GM23338 (cell line): ENCODE data around the gene TMEM214.

ENCODE experiments used
- CREB1 ChIP-seq: fragments of 250-450 bp; sonication (Bioruptor Pico); IDR thresholded peaks from 2 replicates; pipeline ENCODE4 v1.5.0; 2020; ENCODE audit warnings: low read depth, mild to moderate bottlenecking, moderate library complexity
- EZH2 ChIP-seq: fragments of 200-600 bp; sonication (generic); IDR thresholded peaks from one replicate; pipeline ENCODE4 v1.8.0; 2017; ENCODE audit warnings: antibody characterized with exemption, mild to moderate bottlenecking, low read depth; ENCODE audit not compliant: unreplicated experiment
- NANOG ChIP-seq: IDR thresholded peaks from 2 replicates; pipeline ENCODE4 v1.6.1; 2016; ENCODE audit warnings: antibody characterized with exemption, borderline replicate concordance
- POLR2AphosphoS5 ChIP-seq: IDR thresholded peaks from 2 replicates; pipeline ENCODE4 v1.6.1; 2016; ENCODE audit warnings: antibody characterized with exemption, low read depth
- ZNF114 ChIP-seq: fragments of 250-450 bp; sonication (Bioruptor Pico); IDR thresholded peaks from 2 replicates; pipeline ENCODE4 v1.5.0; 2020; ENCODE audit warnings: mild to moderate bottlenecking, moderate library complexity
- ZNF331 ChIP-seq: fragments of 250-450 bp; sonication (Bioruptor Pico); IDR thresholded peaks from 2 replicates; pipeline ENCODE4 v1.5.0; 2020; ENCODE audit warnings: low read depth, mild to moderate bottlenecking, moderate library complexity
- TF ChIP-seq, protein P1 (sequence below): IDR thresholded peaks from one replicate; pipeline ENCODE4 v1.6.1; 2018; ENCODE audit warnings: antibody characterized with exemption; ENCODE audit not compliant: unreplicated experiment
- TF ChIP-seq, protein P2 (sequence below), 2 experiments: fragments of 200-600 bp in 1 of 2; sonication (generic) in 1 of 2; conservative IDR thresholded peaks; 2 replicates each; pipeline versions ENCODE4 v1.5.1 to v1.6.1; 2016 to 2017; ENCODE audit warnings: antibody characterized with exemption in 2 of 2, low read depth in 2 of 2, mild to moderate bottlenecking in 2 of 2, moderate library complexity in 1 of 2
- TF ChIP-seq, protein P3 (sequence below): fragments of 250-450 bp; sonication (Bioruptor Pico); IDR thresholded peaks from 2 replicates; pipeline ENCODE4 v1.5.0; 2020; ENCODE audit warnings: mild to moderate bottlenecking, moderate library complexity

DNA sequence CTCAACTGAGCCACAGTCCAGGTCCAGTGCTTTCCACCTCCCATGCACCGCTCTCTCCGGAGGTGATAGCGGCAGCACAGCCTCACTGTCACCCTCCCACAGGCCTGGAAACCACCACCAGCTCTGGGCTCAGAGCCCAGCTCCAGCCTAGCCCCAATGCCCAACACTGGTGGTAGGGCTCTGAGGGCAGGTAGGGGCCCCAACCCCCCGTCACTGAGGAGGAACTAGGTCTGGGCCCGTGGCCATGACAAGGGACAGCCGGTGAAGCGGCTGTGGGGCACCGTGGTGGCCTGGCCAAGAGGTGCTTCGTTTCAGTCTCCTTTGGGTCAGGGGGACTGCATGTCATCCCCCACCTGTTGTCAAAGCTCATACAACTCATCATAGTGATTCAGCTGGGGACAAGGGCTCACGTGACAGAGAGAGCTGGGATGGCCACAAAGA is 5.5 kb upstream of the TMEM214 start:
- TF ChIP-seq, protein P1, sequence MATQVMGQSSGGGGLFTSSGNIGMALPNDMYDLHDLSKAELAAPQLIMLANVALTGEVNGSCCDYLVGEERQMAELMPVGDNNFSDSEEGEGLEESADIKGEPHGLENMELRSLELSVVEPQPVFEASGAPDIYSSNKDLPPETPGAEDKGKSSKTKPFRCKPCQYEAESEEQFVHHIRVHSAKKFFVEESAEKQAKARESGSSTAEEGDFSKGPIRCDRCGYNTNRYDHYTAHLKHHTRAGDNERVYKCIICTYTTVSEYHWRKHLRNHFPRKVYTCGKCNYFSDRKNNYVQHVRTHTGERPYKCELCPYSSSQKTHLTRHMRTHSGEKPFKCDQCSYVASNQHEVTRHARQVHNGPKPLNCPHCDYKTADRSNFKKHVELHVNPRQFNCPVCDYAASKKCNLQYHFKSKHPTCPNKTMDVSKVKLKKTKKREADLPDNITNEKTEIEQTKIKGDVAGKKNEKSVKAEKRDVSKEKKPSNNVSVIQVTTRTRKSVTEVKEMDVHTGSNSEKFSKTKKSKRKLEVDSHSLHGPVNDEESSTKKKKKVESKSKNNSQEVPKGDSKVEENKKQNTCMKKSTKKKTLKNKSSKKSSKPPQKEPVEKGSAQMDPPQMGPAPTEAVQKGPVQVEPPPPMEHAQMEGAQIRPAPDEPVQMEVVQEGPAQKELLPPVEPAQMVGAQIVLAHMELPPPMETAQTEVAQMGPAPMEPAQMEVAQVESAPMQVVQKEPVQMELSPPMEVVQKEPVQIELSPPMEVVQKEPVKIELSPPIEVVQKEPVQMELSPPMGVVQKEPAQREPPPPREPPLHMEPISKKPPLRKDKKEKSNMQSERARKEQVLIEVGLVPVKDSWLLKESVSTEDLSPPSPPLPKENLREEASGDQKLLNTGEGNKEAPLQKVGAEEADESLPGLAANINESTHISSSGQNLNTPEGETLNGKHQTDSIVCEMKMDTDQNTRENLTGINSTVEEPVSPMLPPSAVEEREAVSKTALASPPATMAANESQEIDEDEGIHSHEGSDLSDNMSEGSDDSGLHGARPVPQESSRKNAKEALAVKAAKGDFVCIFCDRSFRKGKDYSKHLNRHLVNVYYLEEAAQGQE: no peak
- TF ChIP-seq, protein P2, sequence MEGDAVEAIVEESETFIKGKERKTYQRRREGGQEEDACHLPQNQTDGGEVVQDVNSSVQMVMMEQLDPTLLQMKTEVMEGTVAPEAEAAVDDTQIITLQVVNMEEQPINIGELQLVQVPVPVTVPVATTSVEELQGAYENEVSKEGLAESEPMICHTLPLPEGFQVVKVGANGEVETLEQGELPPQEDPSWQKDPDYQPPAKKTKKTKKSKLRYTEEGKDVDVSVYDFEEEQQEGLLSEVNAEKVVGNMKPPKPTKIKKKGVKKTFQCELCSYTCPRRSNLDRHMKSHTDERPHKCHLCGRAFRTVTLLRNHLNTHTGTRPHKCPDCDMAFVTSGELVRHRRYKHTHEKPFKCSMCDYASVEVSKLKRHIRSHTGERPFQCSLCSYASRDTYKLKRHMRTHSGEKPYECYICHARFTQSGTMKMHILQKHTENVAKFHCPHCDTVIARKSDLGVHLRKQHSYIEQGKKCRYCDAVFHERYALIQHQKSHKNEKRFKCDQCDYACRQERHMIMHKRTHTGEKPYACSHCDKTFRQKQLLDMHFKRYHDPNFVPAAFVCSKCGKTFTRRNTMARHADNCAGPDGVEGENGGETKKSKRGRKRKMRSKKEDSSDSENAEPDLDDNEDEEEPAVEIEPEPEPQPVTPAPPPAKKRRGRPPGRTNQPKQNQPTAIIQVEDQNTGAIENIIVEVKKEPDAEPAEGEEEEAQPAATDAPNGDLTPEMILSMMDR (conservative IDR thresholded peaks at IDR 0.05; ENCODE audit: low read depth in 2 of 2): no peak
- no peak for TF ChIP-seq POLR2AphosphoS5
- TF ChIP-seq CREB1: no peak
- no peak for TF ChIP-seq EZH2
- no peak for TF ChIP-seq NANOG
- no peak for TF ChIP-seq ZNF114 (CRISPR knock-in tag)
- TF ChIP-seq, protein P3, sequence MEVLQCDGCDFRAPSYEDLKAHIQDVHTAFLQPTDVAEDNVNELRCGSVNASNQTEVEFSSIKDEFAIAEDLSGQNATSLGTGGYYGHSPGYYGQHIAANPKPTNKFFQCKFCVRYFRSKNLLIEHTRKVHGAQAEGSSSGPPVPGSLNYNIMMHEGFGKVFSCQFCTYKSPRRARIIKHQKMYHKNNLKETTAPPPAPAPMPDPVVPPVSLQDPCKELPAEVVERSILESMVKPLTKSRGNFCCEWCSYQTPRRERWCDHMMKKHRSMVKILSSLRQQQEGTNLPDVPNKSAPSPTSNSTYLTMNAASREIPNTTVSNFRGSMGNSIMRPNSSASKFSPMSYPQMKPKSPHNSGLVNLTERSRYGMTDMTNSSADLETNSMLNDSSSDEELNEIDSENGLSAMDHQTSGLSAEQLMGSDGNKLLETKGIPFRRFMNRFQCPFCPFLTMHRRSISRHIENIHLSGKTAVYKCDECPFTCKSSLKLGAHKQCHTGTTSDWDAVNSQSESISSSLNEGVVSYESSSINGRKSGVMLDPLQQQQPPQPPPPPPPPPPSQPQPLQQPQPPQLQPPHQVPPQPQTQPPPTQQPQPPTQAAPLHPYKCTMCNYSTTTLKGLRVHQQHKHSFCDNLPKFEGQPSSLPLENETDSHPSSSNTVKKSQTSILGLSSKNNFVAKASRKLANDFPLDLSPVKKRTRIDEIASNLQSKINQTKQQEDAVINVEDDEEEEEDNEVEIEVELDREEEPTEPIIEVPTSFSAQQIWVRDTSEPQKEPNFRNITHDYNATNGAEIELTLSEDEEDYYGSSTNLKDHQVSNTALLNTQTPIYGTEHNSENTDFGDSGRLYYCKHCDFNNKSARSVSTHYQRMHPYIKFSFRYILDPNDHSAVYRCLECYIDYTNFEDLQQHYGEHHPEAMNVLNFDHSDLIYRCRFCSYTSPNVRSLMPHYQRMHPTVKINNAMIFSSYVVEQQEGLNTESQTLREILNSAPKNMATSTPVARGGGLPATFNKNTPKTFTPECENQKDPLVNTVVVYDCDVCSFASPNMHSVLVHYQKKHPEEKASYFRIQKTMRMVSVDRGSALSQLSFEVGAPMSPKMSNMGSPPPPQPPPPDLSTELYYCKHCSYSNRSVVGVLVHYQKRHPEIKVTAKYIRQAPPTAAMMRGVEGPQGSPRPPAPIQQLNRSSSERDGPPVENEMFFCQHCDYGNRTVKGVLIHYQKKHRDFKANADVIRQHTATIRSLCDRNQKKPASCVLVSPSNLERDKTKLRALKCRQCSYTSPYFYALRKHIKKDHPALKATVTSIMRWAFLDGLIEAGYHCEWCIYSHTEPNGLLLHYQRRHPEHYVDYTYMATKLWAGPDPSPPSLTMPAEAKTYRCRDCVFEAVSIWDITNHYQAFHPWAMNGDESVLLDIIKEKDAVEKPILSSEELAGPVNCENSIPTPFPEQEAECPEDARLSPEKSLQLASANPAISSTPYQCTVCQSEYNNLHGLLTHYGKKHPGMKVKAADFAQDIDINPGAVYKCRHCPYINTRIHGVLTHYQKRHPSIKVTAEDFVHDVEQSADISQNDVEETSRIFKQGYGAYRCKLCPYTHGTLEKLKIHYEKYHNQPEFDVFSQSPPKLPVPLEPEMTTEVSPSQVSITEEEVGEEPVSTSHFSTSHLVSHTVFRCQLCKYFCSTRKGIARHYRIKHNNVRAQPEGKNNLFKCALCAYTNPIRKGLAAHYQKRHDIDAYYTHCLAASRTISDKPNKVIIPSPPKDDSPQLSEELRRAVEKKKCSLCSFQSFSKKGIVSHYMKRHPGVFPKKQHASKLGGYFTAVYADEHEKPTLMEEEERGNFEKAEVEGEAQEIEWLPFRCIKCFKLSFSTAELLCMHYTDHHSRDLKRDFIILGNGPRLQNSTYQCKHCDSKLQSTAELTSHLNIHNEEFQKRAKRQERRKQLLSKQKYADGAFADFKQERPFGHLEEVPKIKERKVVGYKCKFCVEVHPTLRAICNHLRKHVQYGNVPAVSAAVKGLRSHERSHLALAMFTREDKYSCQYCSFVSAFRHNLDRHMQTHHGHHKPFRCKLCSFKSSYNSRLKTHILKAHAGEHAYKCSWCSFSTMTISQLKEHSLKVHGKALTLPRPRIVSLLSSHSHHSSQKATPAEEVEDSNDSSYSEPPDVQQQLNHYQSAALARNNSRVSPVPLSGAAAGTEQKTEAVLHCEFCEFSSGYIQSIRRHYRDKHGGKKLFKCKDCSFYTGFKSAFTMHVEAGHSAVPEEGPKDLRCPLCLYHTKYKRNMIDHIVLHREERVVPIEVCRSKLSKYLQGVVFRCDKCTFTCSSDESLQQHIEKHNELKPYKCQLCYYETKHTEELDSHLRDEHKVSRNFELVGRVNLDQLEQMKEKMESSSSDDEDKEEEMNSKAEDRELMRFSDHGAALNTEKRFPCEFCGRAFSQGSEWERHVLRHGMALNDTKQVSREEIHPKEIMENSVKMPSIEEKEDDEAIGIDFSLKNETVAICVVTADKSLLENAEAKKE (CRISPR knock-in tag): no peak
- no peak for TF ChIP-seq ZNF331 (CRISPR knock-in tag)
